GM13976 (cell line): ENCODE results near the gene TECPR2.

Experiments
- DNase-seq: peaks from one replicate; pipeline ENCODE4 v3.0.0; 2012; ENCODE audit warnings: low spot score
- CTCF ChIP-seq: IDR thresholded peaks from 2 replicates; pipeline ENCODE4 v1.5.1; 2012; ENCODE audit warnings: borderline replicate concordance, mild to moderate bottlenecking; ENCODE audit not compliant: insufficient read depth; ENCODE audit errors: extremely low read depth, missing control alignments, control extremely low read depth
- in situ Hi-C: fragments of 300-500 bp; cut with MboI; formaldehyde crosslinking; loops from one replicate; pipeline ENCODE4 v1.12.0; 2022; ENCODE audit warnings: low sequenced_read_pairs, mixed read lengths, inconsistent platforms; ENCODE audit not compliant: unreplicated experiment

The TECPR2 gene

GRCh38 chr14:102462391-102462790, 99.7 kb downstream of the TECPR2 start:
- no peak for DNase-seq
- TF ChIP-seq CTCF: no peak
- in situ Hi-C loops: no loop called here

GRCh38 chr14:102464006-102464405, 101.3 kb downstream of the TECPR2 start:
- DNase-seq: no peak
- in situ Hi-C loops: no loop called here
- TF ChIP-seq CTCF: no peak

- in situ Hi-C loops: no loop called here
- TF ChIP-seq CTCF: no peak
- DNase-seq: no peak
These were observed 102.2 kb downstream of the TECPR2 start for GRCh38 chr14:102464846-102465341.

- in situ Hi-C loops: no loop called here
- DNase-seq: no peak
- TF ChIP-seq CTCF: no peak
These were observed 106.5 kb downstream of the TECPR2 start for GRCh38 chr14:102469261-102469660.

GRCh38 chr14:102471921-102472790, 109.4 kb downstream of the TECPR2 start:
- TF ChIP-seq CTCF: no peak
- in situ Hi-C loops: no loop called here
- DNase-seq: no peak

GRCh38 chr14:102472791-102473150, 110.0 kb downstream of the TECPR2 start:
- no peak for TF ChIP-seq CTCF
- in situ Hi-C loops: no loop called here
- DNase-seq: no peak
